HG03060 (cell line): ENCODE results near the gene RCVRN.

Experiments
- ATAC-seq: cut with Tn5 transposase; IDR thresholded peaks from one replicate; pipeline ENCODE4 v1.9.1; 2021; ENCODE audit warnings: low read depth, moderate number of reproducible peaks; ENCODE audit not compliant: unreplicated experiment

The RCVRN gene

DNA sequence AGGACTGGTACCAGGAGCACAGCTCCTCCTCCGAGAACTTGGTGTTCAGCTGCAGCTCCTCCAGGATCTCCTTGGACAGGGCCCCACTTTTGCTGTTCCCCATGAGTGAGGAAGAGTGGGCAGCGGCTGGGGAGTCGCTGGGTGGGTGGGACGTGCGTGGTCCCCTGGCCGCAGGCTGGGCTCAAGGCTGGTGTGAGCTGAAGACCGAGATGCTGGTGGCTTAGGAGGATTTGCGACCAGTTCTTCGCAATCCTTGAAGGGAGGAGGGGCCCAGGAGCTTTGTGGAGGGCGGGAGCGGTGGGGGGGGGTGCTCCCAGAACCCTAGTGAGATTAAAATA, at the start of gene RCVRN:
TSS of gene RCVRN (minus strand) at position 194 of the 338 bp plus-strand sequence. CDS start at position 103, 91 bp downstream.
- ATAC-seq = no peak

DNA sequence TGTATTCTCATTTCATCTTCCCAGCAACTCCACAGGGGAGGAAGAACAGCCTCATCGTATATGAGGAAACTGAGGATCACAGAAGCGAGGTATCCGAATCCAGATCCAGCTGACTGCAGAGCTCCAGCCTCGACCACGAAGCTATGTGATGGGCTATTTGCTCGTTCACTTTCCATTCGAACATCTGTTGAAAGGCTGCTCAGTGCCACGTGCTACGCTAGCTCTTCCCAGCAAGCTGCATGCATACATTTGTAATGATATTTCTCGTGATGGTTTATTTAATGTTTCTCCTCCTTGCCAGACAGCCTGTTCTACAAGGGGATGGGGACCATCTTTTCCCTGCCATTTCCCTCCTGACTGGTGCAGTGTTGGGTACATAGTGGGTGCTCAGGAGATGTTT, 48.4 kb upstream of the RCVRN start:
- no peak for ATAC-seq

DNA sequence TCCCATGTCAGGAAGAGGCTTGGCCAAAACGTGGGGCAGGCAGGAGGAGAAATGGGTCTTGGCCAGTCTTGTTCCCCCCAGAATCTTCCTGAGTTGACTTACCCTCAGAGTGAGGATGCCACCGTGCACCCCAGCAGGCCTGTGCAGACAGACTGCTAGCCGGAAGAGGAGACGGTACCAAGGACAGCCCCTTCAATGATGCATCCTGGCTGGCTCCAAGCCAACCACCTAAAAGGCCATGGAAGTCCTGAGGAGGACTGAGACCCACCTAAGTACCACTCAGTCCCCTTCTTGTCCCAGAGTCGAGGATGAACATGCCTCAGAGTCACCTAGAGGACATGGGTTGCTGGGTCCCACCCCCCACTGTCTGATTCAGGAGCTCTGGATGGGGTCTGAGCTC, 46.7 kb upstream of the RCVRN start:
- no peak for ATAC-seq

DNA sequence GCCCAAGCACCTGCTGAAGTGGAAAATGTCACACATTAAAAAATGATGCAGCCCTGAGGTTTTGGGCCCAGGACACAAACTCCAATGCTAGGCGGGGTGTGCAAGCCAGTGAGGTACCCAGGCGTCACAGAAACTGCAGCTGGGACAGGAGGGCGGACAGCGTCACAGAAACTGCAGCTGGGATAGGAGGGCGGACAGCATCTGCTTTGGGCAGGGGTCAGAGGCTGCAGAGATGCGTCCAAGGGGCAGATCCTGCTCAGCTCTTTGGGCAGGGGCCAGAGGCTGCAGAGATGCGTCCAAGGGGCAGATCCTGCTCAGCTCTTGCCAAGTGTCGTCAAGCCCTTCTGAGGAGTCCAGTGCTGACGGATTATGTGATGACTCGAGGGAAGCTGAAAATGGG, 43.9 kb upstream of the RCVRN start:
- no peak for ATAC-seq

DNA sequence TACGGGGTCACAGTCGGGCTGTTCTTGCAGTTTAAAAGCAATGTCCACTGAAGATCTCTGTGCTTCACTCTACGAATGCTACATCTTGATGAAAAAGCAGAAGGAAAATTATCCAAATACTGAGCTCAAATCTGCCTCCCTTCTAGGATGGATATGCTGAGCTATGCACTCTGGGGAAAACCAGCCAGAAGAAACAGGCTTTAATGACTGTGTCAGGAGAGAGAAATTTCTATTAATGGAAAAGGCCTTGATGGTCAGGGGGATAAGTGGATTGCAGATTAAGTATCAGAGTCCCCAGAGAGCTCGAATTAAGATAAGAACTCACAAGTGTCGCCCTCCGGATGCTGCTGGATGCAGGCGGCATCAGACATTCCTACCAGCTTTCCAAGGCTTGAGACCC, 39.6 kb upstream of the RCVRN start:
- no peak for ATAC-seq

DNA sequence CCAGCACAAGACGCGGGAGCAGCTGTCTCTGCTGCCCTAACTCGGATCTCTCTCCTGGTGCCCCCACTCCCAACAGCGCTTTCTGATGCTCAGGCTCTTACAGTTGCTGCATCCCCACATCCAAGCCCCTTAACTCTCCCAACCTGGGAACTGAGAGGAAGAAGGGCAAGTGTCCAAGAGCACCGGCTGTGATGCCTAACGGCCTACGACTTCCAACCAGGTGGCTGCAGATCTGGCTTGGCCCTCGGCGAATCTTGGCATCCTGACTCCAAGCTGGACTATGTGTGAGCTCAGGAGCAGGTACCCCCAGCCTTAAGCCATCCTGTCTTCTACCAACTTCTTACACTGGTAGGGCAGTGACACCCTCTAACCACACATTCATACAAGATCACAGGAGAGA, 38.3 kb upstream of the RCVRN start:
- no peak for ATAC-seq

DNA sequence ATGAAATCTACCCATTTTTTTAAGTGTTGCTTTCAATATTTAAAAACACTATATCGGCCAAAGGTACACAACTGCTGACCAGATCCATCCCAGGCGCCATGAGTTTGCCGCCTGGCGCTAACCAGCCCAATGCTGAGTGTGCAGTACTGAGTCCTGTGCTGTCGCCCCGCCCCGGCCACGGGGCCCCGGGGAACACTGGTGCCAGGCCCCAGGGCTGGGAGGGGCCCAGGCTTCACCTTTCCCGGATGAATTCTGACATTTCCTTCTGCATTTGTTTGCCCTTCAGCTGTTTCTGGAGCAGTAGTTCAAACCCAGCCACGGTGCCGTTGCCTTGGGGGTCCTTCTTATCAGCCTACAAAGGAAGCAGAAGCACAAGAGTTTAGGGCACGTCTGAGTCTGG, 37.8 kb upstream of the RCVRN start:
- ATAC-seq = no peak

DNA sequence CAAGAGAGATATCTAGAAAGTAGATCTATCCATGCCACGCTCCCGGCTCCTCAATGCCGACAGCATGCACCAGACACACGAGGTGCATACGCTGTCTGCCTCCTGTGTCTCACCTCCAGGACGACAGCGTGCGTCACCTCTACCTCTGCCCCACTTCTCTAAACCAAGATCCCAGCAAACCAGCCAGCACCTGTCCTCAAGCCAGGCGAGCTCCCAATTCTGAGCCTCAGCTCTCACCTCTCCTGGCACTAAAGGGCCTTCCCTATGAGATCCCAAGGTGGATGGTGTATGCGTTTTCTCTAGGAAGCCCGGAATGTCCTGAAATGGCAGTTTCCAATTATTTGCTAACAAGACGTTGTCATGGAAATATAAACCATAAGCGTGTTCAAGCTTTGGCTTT, 36.2 kb upstream of the RCVRN start:
- no peak for ATAC-seq

DNA sequence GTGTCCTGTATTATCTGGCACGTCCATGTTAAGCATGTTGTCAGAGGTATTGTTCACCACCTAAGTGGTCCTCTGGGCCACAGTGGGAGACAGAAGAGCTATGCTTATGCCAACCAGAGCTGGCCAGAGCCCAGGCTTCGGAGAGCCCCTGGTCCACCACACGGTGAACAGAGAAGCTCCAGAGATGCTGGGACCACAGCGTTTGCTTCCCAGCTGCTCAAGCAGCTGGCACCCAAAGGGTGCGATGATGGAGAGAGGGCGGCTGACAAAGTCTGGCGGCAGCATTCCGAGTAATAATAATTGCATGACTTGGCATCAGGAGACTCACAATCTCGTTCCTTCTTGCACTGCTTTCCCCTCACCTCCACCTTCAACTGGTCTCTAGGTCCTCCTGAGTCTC, 35.8 kb upstream of the RCVRN start:
- ATAC-seq = no peak

DNA sequence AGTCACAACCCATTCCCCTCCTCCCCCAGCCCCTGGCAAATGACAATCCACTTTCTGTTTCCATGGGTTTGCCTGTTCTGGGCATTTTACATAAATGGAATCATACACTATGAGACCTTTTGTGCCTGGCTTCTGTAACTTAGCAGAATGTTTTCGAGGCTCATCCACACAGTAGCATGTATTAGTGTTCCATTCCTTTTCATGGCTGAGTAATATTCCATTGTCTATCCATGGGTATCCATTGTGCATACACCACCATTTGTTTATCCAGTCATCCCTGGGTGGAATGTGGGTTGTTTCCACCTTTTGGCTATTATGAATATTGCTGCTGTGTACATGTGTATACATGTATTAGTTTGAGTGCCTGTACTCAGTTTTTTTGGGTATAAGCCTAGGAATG, 33.7 kb upstream of the RCVRN start:
- no peak for ATAC-seq

DNA sequence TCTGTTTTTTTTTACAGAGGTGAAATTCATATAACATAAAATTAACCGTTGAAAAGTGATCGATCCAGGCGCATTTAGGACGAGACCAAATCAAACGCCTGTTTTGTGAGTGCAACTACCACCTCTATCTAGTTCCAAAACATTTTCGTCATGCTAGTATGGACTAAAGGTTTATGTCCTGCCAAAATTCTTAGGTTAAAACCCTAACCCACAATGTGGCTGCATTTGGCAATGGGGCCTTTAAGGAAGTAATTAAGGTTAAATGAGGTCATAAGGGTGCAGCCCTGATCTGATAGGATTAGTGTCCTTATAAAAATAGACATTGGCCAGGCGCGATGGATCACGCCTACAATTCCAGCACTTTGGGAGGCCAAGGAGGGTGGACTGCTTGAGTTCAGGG, 32.8 kb upstream of the RCVRN start:
- no peak for ATAC-seq

DNA sequence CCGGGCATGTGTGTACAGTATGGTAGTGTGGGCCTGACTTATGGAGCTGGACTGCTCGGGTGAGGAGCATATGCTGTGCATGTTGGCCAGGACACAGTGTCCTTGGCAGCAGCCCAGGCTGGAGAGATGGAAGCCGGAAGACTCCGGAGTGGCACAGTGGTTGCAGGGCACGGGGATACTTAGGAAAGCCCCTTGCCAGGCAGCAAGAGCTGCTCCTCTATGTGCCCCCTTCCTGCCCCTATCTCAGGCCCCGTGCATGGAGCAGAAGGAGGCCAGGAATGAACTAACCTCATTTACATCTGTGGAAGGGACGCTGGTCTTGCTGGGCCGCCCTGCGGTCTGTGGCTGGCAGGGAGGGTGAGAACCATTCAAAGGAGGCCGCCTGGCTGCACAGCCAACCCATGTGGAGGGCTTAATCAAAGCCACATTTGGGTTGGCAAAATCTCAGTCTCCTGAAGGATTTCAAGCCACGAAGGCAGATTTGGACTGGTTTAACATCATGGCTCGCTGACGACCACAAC, 32.2 kb upstream of the RCVRN start:
- ATAC-seq = no peak

DNA sequence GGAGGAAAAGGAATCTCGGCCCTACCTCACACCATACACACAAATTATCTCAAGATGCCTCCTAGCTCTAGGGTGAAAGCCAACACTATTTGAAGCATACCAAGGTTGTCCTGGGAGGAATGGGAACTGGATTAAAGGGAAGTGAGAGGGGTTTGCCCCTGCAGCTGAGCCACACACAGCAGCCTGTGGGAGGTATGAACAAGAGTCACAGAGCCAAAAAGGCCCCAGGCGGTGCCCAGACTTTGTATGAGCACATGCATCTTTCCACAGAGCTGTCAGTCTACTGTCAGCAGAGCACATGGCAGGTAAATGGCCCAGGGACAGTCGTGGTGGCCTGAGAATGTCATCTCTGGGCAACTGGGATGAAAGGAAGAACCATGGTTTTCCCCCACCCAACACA, 31.0 kb upstream of the RCVRN start:
- no peak for ATAC-seq

DNA sequence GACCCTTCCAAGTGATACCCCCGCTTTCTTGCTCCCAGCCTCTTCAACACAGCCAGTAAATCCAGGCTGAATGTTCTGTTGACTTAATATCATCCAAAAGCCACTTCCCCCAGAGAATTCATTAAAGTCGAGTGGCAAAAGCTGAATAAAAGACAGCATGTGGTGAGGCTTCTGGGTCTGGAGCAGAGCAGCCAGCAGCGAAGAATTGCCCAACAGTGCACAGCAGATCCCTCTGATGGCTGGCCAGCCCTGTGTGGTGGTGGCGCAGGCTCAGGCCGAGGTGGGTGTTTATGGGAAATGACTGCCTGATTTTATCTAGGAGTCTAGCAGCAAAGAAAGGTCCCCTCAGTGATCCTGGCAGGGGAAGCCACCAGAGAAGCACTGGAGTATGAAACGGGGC, 30.3 kb upstream of the RCVRN start:
- no peak for ATAC-seq

DNA sequence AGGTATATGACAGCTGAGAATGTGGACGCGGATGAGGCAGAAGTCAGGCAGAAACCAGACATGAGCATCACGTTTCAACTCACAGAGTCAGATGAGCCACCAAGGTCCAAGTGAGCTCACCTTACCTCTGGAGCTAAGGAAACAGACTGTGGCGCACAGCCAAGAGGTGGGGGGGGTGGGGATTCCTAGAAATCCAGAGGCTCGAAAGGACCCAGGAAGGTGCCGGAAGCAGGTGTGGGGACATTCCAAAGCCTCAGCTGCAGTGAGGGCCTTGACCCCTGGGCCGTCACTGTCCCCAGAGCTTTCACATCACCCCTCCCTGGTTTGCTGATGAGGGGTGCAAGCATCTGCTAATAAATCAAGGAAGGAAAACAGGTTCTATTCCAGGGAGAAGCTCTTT, 29.3 kb upstream of the RCVRN start:
- no peak for ATAC-seq

DNA sequence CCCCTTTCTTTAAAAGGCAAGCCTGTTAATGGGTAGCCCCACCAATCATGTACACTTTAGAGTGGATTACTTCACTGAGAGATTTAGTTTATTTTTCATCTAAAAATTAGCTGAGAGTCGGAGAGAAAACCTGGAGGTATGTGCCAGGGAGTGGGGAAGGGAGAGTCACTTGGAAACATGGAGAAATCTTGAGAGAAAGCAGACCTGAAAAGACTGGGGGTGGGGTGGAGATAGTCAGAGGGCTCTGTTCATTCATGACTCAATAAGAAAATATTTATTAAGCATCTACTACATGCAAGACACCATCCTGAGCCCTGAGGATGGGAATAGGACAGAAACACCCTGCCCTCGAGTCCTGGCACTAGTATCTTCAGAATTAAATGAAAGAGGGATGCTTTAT, 27.4 kb upstream of the RCVRN start:
- no peak for ATAC-seq

DNA sequence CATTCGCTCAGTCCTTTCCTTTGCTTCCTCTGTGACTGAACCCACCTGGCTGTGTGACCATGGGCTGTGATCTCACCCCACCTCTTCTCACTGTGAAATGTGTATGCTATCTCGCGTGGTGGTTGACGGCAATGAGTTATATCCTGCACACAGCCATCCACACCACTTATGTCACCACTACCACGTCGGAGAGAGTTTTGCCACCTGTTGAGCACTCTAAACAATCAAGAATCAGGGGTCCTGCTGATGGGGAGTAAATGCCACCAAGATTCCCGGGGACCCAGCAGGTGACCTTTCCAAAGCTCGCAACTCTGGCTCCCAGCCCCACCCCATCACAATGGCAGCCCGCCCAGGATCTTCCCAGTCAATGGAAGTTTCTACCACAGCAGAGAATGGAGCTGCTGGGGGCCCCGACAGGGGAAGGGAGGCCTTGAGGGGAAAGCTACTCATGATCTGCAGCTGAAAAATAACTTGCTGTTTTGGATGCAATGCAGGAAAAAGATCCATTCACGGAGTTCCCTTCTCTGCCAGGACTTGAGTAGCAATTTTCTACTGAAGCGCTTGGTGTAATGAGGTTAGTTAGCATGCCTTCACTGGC, 26.2 kb upstream of the RCVRN start:
- no peak for ATAC-seq

DNA sequence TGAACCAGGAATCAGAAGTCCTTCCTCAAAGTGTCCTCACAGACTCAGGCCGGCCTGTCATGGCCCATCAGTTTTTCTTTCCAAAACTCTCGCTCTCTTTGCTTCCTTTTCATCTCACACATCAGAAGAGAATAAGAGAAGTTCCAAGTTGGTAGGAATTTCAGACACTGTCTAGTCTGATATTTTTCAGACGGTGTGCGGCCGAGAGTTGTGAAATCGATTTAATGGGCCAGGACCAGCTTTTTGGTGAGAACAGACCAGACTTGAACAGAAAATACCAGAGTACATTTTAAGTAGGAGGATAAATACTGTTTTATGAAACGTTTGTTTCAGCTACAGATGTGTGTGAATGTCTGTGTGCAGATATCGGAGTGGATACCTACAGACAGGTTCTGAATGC, 24.8 kb upstream of the RCVRN start:
- ATAC-seq = no peak

DNA sequence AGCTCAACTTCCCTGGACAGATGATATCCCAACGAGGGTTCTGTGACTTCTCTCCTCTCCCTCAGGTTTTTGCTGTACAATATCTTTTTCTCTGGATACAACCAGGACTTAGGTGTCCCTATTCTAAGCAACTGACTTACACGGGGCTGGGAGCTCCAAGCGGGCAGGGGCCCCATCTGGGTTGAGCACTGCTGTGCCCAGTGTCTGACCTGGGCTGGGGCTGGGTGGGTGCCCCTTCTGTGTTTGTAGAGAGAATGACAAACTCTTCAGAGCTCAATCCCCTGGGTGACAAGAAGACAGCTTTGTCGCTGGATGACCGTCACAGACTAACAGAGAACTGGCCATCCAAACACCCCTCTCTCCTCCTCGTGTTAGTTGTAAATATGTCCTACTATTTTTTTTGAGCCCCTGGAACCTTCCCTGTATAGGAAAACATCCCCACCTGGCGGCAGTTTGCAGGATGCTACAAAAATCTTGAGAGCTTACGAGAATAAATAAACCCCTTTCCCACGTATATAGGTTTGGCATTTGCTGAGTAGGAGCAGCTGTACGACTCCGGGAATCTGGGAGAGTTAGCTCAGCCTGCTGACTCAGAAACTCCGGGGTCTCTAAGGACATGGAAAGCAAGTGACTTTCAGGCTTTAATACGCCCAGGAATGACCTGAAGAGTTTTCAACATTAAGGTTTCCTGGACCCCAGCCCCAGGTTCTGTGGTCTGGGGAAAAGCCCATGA, 23.7 kb upstream of the RCVRN start:
- ATAC-seq = no peak

DNA sequence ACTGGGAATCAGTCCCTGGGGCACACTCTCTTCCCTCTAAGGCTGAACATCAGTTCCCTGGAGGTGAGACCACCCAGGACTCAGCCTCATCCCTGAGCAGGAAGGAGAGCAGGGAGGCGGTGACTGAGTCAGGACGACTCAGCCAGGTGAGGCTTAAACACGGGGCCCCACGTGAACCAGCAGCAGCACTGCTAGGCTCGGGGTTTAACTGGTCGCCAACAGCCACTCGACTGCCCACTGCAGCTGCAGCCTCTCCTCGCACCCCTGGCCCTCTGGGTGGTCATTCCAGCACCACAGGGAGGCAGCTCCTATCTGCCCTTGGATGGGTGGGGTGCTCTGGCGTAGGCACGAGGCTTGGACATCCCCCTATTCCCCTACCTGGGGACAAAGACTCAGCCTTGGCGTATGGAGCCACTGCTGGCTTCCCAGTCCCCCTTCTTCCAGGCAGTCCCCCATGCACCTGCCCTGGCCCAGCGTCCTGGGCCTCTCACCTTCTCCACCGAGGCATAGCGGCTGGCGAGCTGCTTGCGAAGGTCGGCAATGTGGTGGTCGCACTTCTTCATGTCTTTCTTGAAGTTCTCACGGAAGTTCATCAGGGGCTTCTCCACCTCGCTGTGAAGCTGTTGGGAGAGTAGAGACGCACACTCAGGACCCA, 21.2 kb upstream of the RCVRN start:
- ATAC-seq = no peak

DNA sequence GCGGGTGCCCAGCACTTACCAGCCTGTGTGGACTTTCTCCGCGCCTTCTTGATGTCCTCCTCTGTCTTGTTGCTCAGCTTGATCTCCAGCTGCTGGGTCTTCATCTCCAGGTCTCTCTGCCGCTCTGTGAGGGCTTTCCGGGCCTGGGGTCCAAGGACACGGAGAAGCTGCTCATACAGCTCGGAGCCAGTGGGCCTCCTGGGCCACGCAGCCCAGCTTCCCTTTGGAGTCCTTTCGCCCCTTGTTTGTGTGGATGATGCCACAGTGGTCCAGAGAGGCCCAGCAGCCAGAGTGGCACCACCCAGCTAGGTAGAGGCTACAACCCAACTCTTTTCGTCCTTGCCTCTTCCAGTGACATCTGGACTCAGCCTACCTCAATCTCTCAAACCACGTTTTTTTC, 20.4 kb upstream of the RCVRN start:
- no peak for ATAC-seq

DNA sequence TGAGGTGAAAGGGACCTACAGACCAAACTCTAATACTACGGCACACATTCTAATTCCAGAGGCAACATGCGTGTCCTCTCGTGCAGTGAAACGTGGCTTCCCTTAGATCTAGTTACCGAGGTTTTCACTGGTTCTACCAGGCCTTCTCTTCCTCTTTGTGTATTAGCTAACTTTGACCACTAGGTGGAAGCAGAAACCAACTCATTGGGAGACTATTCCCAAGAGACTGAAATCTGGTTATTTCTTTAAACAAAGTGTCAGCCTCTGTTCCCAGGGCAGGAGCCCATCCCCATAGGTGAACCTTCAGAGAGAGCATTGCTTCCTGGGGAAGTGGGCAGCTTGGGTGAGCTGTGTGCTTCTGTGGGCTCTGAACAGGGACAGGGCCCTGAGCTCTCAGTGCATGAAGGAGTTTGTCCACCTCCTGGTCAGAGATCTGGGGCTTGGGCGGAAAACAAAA, 19.7 kb upstream of the RCVRN start:
- no peak for ATAC-seq
